Trophoblast cell (in vitro differentiated cells and primary cell): ENCODE results near the gene RGCC.

Source experiments
- DNase-seq, 2 donors: peaks; one replicate each; pipeline ENCODE4 v3.0.0-alpha.2; 2016
- H2AFZ ChIP-seq: 2 replicates; pipeline ENCODE4 v1.6.1; 2013; ENCODE audit warnings: low read length, moderate library complexity, mild to moderate bottlenecking; ENCODE audit not compliant: insufficient read depth, poor library complexity
- H2AK5ac ChIP-seq: 2 replicates; pipeline ENCODE4 v1.6.1; 2013; ENCODE audit warnings: mild to moderate bottlenecking, low read length
- H2BK120ac ChIP-seq: 2 replicates; pipeline ENCODE4 v1.6.1; 2013; ENCODE audit warnings: low read length, mild to moderate bottlenecking, moderate library complexity; ENCODE audit not compliant: insufficient read depth, poor library complexity
- H2BK12ac ChIP-seq: 2 replicates; pipeline ENCODE4 v1.6.1; 2013; ENCODE audit warnings: mild to moderate bottlenecking, low read length, moderate library complexity
- H2BK5ac ChIP-seq: 2 replicates; pipeline ENCODE4 v1.6.1; 2013; ENCODE audit warnings: low read length, low read depth, moderate library complexity, mild to moderate bottlenecking; ENCODE audit not compliant: poor library complexity
- H3K14ac ChIP-seq: 2 replicates; pipeline ENCODE4 v1.6.1; 2013; ENCODE audit warnings: mild to moderate bottlenecking, low read length
- H3K18ac ChIP-seq: 2 replicates; pipeline ENCODE4 v1.6.1; 2013; ENCODE audit warnings: mild to moderate bottlenecking, low read length
- H3K23ac ChIP-seq: 2 replicates; pipeline ENCODE4 v1.6.1; 2013; ENCODE audit warnings: low read length
- H3K27ac ChIP-seq: 2 replicates; pipeline ENCODE4 v1.5.1; 2013; ENCODE audit warnings: low read depth, mild to moderate bottlenecking, inconsistent platforms, low read length, moderate library complexity
- H3K27me3 ChIP-seq: 2 replicates; pipeline ENCODE4 v1.6.1; 2013; ENCODE audit warnings: inconsistent platforms, mild to moderate bottlenecking, low read length, moderate library complexity; ENCODE audit not compliant: insufficient read depth
- H3K36me3 ChIP-seq, 2 experiments: 1 replicate in 1 of 2; 2 replicates in 1 of 2; pipeline ENCODE4 v1.6.1; 2013; ENCODE audit warnings: low read length in 2 of 2, mild to moderate bottlenecking in 2 of 2, moderate library complexity in 1 of 2; ENCODE audit not compliant: insufficient read depth in 2 of 2, control insufficient read depth in 1 of 2
- H3K4ac ChIP-seq: 2 replicates; pipeline ENCODE4 v1.6.1; 2013; ENCODE audit warnings: low read depth, mild to moderate bottlenecking, low read length, moderate library complexity
- H3K4me1 ChIP-seq, 2 experiments: 1 replicate in 1 of 2; 2 replicates in 1 of 2; pipeline ENCODE4 v1.6.1; 2013; ENCODE audit warnings: low read length in 2 of 2, mild to moderate bottlenecking in 2 of 2, moderate library complexity in 1 of 2; ENCODE audit not compliant: insufficient read depth in 2 of 2, control insufficient read depth in 1 of 2
- H3K4me2 ChIP-seq: 2 replicates; pipeline ENCODE4 v1.6.1; 2013; ENCODE audit warnings: inconsistent platforms, mild to moderate bottlenecking, low read length, moderate library complexity
- H3K4me3 ChIP-seq: 2 replicates; pipeline ENCODE4 v1.5.1; 2013; ENCODE audit warnings: mild to moderate bottlenecking, low read depth, low read length, inconsistent platforms
- H3K79me1 ChIP-seq: one replicate; pipeline ENCODE4 v1.6.1; 2013; ENCODE audit warnings: low read length
- H3K79me2 ChIP-seq: 2 replicates; pipeline ENCODE4 v1.6.1; 2013; ENCODE audit warnings: low read length, mild to moderate bottlenecking; ENCODE audit not compliant: control insufficient read depth, insufficient read depth, poor library complexity
- H3K9ac ChIP-seq: 2 replicates; pipeline ENCODE4 v1.6.1; 2013; ENCODE audit warnings: mild to moderate bottlenecking, low read length
- H3K9me3 ChIP-seq: 2 replicates; pipeline ENCODE4 v1.6.1; 2013; ENCODE audit warnings: low read depth, mild to moderate bottlenecking, control low read depth, inconsistent platforms, low read length; ENCODE audit not compliant: insufficient read depth
- H4K12ac ChIP-seq: 2 replicates; pipeline ENCODE4 v1.6.1; 2013; ENCODE audit warnings: low read depth, mild to moderate bottlenecking, low read length, moderate library complexity
- H4K8ac ChIP-seq: 2 replicates; pipeline ENCODE4 v1.6.1; 2013; ENCODE audit warnings: low read depth, mild to moderate bottlenecking, low read length, moderate library complexity
- H4K91ac ChIP-seq: one replicate; pipeline ENCODE4 v1.6.1; 2013; ENCODE audit warnings: low read depth, mild to moderate bottlenecking, low read length, moderate library complexity
- WGBS: extraction: QIAGEN DNeasy Blood & Tissue Kit; methylation state at CpG from one replicate; pipeline ENCODE4 v1.1.7; 2013; ENCODE audit warnings: missing lambda C conversion rate; ENCODE audit not compliant: insufficient read length, insufficient coverage; ENCODE audit errors: extremely low coverage; 5-methylcytosine and 5-hydroxymethylcytosine counted together

The RGCC gene

DNA sequence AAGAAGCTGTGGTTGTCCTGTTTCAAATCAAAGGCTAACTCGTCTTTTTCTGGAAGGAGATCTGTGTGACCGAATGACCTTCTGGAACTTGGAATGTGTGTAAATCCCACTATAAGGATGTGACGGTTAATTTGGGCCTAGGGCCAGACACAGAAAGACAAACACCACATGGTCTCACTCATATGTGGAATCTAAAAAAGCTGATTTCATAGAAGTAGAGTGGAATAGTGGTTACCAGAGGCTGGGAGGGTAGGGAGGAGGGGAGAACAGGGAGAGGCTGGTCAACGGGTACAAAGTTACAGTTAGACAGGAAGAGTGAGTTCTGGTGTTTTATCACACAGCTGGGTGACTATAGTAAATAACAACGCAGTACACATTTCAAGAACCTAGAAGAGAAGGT is 39.3 kb upstream of the RGCC start:
- H3K4me2 ChIP-seq: no peak overlapping the region
- H4K91ac ChIP-seq: no peak overlapping the region
- H3K14ac ChIP-seq: no peak overlapping the region
- peaks cover 0 to 7% of the 10 kb centered on the region in 2 experiments for H3K4me1 ChIP-seq
- no CpG with 5 or more reads among the region's 5 CpGs for WGBS
- no peak overlapping the region for H3K23ac ChIP-seq
- no peak overlapping the region for H3K18ac ChIP-seq
- no peaks in the 10 kb centered on the region for H3K36me3 ChIP-seq
- H3K9ac ChIP-seq: no peak overlapping the region
- H4K12ac ChIP-seq: no peak overlapping the region
- H3K4me3 ChIP-seq: no peak overlapping the region
- H2AFZ ChIP-seq: no peak overlapping the region
- peak in 1 of 2 donors; percentile 46 for DNase-seq
- H2AK5ac ChIP-seq: no peak overlapping the region
- no peaks in the 10 kb centered on the region for H3K79me1 ChIP-seq
- no peak overlapping the region for H2BK120ac ChIP-seq
- peaks cover 3% of the 10 kb centered on the region for H3K27me3 ChIP-seq
- no peak overlapping the region for H2BK12ac ChIP-seq
- no peak overlapping the region for H4K8ac ChIP-seq
- H3K79me2 ChIP-seq: no peaks in the 10 kb centered on the region
- no peak overlapping the region for H2BK5ac ChIP-seq
- no peaks in the 10 kb centered on the region for H3K9me3 ChIP-seq
- H3K27ac ChIP-seq: no peak overlapping the region
- no peak overlapping the region for H3K4ac ChIP-seq

DNA sequence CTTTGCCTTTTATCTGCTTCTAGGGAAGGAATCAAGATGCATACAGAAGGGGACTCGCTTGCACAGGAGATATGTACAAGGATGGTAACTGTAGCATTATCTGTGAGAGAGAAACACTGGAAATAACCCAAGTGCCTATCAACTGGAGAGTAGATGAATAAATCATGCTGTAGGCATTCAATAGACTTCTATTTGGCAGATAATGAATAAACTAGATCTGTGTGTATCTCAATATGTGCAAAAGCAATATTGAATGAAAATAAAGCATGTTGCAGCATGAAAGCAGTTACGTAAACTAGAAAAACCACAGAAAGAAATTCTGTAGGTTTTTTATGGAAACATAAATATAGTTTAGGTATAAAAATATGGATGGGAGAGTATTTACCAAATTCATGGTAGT is 38.6 kb upstream of the RGCC start:
- no peaks in the 10 kb centered on the region for H3K79me2 ChIP-seq
- H2AK5ac ChIP-seq: no peak overlapping the region
- no peaks in the 10 kb centered on the region for H3K36me3 ChIP-seq
- H4K91ac ChIP-seq: no peak overlapping the region
- H3K4me1 ChIP-seq: peaks cover 0 to 7% of the 10 kb centered on the region in 2 experiments
- H3K14ac ChIP-seq: no peak overlapping the region
- no peak overlapping the region for H2BK120ac ChIP-seq
- H3K18ac ChIP-seq: no peak overlapping the region
- H3K4me3 ChIP-seq: no peak overlapping the region
- no peak overlapping the region for H2AFZ ChIP-seq
- H4K12ac ChIP-seq: no peak overlapping the region
- no peaks in the 10 kb centered on the region for H3K79me1 ChIP-seq
- H3K4me2 ChIP-seq: no peak overlapping the region
- no peak overlapping the region for H3K23ac ChIP-seq
- peaks cover 3% of the 10 kb centered on the region for H3K27me3 ChIP-seq
- no CpG with 5 or more reads among the region's 2 CpGs for WGBS
- H3K27ac ChIP-seq: no peak overlapping the region
- H3K9ac ChIP-seq: no peak overlapping the region
- no peaks in the 10 kb centered on the region for H3K9me3 ChIP-seq
- DNase-seq: no peak
- H2BK5ac ChIP-seq: no peak overlapping the region
- H3K4ac ChIP-seq: no peak overlapping the region
- H4K8ac ChIP-seq: no peak overlapping the region
- no peak overlapping the region for H2BK12ac ChIP-seq

DNA sequence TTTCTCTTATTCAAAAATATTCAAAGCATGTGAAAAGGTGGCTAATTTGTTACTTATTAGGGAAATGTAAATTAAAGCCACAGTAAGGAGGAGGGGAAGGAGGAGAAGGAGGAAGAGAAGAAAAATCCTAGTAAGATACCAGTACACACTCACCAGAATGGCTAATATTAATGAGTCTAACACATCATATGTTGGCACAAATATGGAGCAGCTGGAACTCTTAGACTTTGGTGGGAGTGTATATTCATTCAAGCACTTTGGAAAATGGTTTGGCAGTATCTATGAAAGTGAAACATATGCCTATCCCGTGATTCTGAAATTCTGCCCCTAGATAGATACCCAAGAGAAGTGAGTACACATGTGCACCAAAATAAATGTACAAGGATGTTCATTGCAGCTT is 38.1 kb upstream of the RGCC start:
- H2BK5ac ChIP-seq: no peak overlapping the region
- no peaks in the 10 kb centered on the region for H3K79me1 ChIP-seq
- H4K91ac ChIP-seq: no peak overlapping the region
- H3K36me3 ChIP-seq: no peaks in the 10 kb centered on the region
- H2AK5ac ChIP-seq: no peak overlapping the region
- H2BK12ac ChIP-seq: no peak overlapping the region
- peaks cover 3% of the 10 kb centered on the region for H3K27me3 ChIP-seq
- DNase-seq: no peak
- H3K4me2 ChIP-seq: no peak overlapping the region
- H3K27ac ChIP-seq: no peak overlapping the region
- peaks cover 0 to 7% of the 10 kb centered on the region in 2 experiments for H3K4me1 ChIP-seq
- no peak overlapping the region for H3K23ac ChIP-seq
- H3K4ac ChIP-seq: no peak overlapping the region
- H4K12ac ChIP-seq: no peak overlapping the region
- H3K18ac ChIP-seq: no peak overlapping the region
- H2AFZ ChIP-seq: no peak overlapping the region
- H3K9me3 ChIP-seq: no peaks in the 10 kb centered on the region
- H3K4me3 ChIP-seq: no peak overlapping the region
- H2BK120ac ChIP-seq: no peak overlapping the region
- H3K79me2 ChIP-seq: no peaks in the 10 kb centered on the region
- no CpG with 5 or more reads among the region's 1 CpG for WGBS
- H3K9ac ChIP-seq: no peak overlapping the region
- H3K14ac ChIP-seq: no peak overlapping the region
- H4K8ac ChIP-seq: no peak overlapping the region

DNA sequence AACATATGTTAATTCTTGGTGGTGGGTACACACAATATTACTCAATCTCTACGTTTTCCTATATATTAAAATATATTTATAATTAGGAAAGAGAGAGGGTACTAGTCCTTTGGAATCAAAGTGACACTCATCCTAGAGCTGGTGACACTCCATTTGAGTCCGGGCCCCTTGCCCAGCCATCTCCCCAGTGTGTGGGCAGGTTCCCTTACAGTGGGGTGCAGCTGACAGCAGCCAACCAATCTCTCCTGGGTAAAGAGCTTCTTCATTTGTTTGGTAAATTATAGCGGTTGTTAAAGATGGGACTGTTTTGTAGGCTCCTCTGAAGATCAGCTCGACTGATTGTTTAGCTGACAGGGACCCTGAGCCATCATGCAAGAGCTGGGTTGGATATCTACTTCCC is 37.2 kb upstream of the RGCC start:
- H3K79me1 ChIP-seq: no peaks in the 10 kb centered on the region
- H3K9ac ChIP-seq: no peak overlapping the region
- H4K91ac ChIP-seq: peak overlapping the region; percentile 47
- no peak overlapping the region for H3K14ac ChIP-seq
- no peak overlapping the region for H3K4me3 ChIP-seq
- no peak overlapping the region for H2BK120ac ChIP-seq
- WGBS: no CpG with 5 or more reads among the region's 4 CpGs
- no peaks in the 10 kb centered on the region for H3K36me3 ChIP-seq
- H3K79me2 ChIP-seq: no peaks in the 10 kb centered on the region
- no peak overlapping the region for H3K4me2 ChIP-seq
- no peak overlapping the region for H4K12ac ChIP-seq
- no peak overlapping the region for H2BK5ac ChIP-seq
- H3K4me1 ChIP-seq: peaks cover 0 to 7% of the 10 kb centered on the region in 2 experiments
- no peak overlapping the region for H3K18ac ChIP-seq
- H2AFZ ChIP-seq: no peak overlapping the region
- peak overlapping the region; percentile 8 for H2BK12ac ChIP-seq
- no peak overlapping the region for H4K8ac ChIP-seq
- no peak for DNase-seq
- H3K9me3 ChIP-seq: no peaks in the 10 kb centered on the region
- no peak overlapping the region for H2AK5ac ChIP-seq
- H3K23ac ChIP-seq: no peak overlapping the region
- H3K27ac ChIP-seq: no peak overlapping the region
- H3K4ac ChIP-seq: no peak overlapping the region
- H3K27me3 ChIP-seq: peaks cover 3% of the 10 kb centered on the region
